Right lobe of liver (tissue), 4 donors: Measurements from ENCODE around the gene RND3.

Experiments
- POLR2A ChIP-seq: fragments of 450-650 bp; IDR thresholded peaks from one replicate; pipeline ENCODE4 v1.6.1; 2017; ENCODE audit warnings: antibody characterized with exemption, mild to moderate bottlenecking
- TF ChIP-seq, protein P1 (sequence below), 4 donors: fragments of 200-600 bp in 3 of 4; fragments of 450-650 bp in 1 of 4; IDR thresholded peaks; one replicate each; pipeline versions ENCODE4 v1.5.1 to v1.8.0; 2016 to 2022; ENCODE audit warnings: antibody characterized with exemption in 4 of 4, mild to moderate bottlenecking in 2 of 4
- donor health status: DM: no; HTN: no; CAD: no.
- donor health status: DM: no; HTN: no; CAD: no.
- donor health status: DM: no; HTN: yes; CAD: no.

DNA sequence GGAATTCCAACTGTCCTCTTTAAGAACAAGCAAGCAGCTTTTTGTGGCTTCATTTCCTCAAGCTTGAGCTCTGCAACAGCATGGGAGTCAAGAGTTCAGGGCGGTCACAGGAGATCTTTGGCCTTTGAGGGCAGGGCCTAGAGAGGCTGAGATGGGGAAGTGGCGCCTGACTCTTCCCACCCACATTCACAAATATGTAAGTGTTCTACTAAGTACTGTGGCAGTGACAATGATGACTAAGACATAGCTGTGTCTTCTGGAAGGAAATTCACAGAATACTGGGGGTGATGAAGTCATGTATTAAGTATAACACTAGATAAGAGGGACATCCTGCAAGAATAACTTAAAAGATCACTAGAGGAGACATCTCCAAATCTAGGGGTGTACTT lies 15.0 kb downstream of the RND3 start:
- TF ChIP-seq POLR2A = no peak
- TF ChIP-seq, protein P1, sequence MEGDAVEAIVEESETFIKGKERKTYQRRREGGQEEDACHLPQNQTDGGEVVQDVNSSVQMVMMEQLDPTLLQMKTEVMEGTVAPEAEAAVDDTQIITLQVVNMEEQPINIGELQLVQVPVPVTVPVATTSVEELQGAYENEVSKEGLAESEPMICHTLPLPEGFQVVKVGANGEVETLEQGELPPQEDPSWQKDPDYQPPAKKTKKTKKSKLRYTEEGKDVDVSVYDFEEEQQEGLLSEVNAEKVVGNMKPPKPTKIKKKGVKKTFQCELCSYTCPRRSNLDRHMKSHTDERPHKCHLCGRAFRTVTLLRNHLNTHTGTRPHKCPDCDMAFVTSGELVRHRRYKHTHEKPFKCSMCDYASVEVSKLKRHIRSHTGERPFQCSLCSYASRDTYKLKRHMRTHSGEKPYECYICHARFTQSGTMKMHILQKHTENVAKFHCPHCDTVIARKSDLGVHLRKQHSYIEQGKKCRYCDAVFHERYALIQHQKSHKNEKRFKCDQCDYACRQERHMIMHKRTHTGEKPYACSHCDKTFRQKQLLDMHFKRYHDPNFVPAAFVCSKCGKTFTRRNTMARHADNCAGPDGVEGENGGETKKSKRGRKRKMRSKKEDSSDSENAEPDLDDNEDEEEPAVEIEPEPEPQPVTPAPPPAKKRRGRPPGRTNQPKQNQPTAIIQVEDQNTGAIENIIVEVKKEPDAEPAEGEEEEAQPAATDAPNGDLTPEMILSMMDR (IDR thresholded peaks at IDR 0.05) = no peak
